ENCODE data around the gene TMEFF2.

DNA sequence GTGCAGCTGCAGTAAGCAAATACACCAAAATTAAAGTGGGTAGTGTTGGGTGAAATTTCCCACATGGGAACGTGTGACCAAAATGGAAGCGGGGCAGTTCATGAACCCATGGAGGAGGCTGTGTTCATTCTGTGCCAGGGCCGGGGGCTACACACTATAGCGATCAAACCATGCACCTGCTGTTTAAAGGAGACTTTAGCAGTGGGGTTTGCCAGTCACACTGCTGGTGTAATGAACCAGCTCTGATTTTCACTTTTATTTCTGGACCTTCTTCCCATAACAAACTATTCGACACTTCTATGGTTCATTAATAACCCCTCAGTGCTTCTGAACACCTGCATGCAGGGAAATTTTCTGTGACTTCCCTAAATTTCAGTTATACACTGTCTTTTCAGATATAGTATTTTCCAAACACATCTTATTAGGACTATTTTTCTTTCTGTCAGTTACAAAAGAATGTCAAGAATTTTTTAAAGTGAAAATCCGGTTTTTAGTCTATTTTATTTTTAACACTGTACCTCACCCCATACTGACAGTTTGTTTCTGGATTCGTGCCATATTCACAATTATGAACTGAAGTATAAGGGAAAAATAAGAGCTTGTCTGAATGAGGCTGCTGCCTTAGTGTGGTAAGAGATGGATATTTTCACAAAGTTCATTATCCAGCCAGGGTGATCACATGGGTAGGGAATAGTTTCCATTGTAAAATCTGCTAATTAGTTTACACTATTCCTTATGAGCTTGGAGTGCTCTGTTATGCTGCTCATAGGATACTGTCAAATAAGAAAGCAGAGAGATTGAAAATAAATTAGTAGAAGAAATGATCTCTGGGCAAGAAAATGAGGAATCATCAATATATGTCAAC lies 236.5 kb downstream of the TMEFF2 start:
- TF ChIP-seq, protein P1, sequence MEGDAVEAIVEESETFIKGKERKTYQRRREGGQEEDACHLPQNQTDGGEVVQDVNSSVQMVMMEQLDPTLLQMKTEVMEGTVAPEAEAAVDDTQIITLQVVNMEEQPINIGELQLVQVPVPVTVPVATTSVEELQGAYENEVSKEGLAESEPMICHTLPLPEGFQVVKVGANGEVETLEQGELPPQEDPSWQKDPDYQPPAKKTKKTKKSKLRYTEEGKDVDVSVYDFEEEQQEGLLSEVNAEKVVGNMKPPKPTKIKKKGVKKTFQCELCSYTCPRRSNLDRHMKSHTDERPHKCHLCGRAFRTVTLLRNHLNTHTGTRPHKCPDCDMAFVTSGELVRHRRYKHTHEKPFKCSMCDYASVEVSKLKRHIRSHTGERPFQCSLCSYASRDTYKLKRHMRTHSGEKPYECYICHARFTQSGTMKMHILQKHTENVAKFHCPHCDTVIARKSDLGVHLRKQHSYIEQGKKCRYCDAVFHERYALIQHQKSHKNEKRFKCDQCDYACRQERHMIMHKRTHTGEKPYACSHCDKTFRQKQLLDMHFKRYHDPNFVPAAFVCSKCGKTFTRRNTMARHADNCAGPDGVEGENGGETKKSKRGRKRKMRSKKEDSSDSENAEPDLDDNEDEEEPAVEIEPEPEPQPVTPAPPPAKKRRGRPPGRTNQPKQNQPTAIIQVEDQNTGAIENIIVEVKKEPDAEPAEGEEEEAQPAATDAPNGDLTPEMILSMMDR (IDR thresholded peaks at IDR 0.05) = no peak
- no peak for TF ChIP-seq EZH2 (IDR thresholded peaks at IDR 0.05; ENCODE audit: borderline replicate concordance, insufficient read depth, low read depth, low read length, poor library complexity, severe bottlenecking)

Data from B cell (primary cell).